Neutrophil (primary cell): ENCODE results near the gene RTP3.

Source experiments
- H3K27ac ChIP-seq: fragments of 200-600 bp; sonication (generic); 2 replicates; pipeline ENCODE4 v1.5.1; 2016; ENCODE audit warnings: mild to moderate bottlenecking, moderate library complexity
- H3K27me3 ChIP-seq: fragments of 200-600 bp; sonication (generic); 2 replicates; pipeline ENCODE4 v1.6.0; 2016; ENCODE audit warnings: mild to moderate bottlenecking
- H3K36me3 ChIP-seq: fragments of 200-600 bp; sonication (generic); 2 replicates; pipeline ENCODE4 v1.5.1; 2017
- H3K4me1 ChIP-seq, 2 experiments: fragments of 200-600 bp in 1 of 2; sonication (generic) in 1 of 2; 1 replicate in 1 of 2; 2 replicates in 1 of 2; pipeline versions ENCODE4 v1.5.1 to v1.6.1; 2013 to 2016; ENCODE audit warnings: low read depth in 1 of 2, low read length in 1 of 2, mild to moderate bottlenecking in 1 of 2, moderate library complexity in 1 of 2; ENCODE audit not compliant: control insufficient read depth in 1 of 2, insufficient read depth in 1 of 2
- H3K4me3 ChIP-seq, 2 experiments: fragments of 200-600 bp in 1 of 2; sonication (generic) in 1 of 2; 1 replicate in 1 of 2; 2 replicates in 1 of 2; pipeline ENCODE4 v1.5.1; 2013 to 2016; ENCODE audit warnings: low read depth in 1 of 2, low read length in 1 of 2, mild to moderate bottlenecking in 1 of 2, moderate library complexity in 1 of 2
- H3K9me3 ChIP-seq: fragments of 200-600 bp; sonication (generic); 2 replicates; pipeline ENCODE4 v1.5.1; 2016
- CTCF ChIP-seq: fragments of 200-600 bp; sonication (generic); IDR thresholded peaks from 2 replicates; pipeline ENCODE4 v1.5.1; 2016; ENCODE audit warnings: antibody characterized with exemption

RTP3 gene

GRCh38 chr3:46509661-46510187 lies 11.9 kb downstream of the RTP3 start:
- no peak for TF ChIP-seq CTCF
- Histone ChIP-seq H3K9me3 (no peaks in the 10 kb centered on the region), H3K4me1 (no peaks in the 10 kb centered on the region), H3K4me3 (no peak overlapping the region), H3K27ac (no peak overlapping the region), H3K36me3 (no peaks in the 10 kb centered on the region), H3K27me3 (peaks cover 4% of the 10 kb centered on the region)

GRCh38 chr3:46512191-46512749 lies 14.5 kb downstream of the RTP3 start:
- no peaks in the 10 kb centered on the region for H3K36me3 ChIP-seq
- H3K4me3 ChIP-seq, result no peak overlapping the region
- no peak overlapping the region for H3K27ac ChIP-seq
- TF ChIP-seq CTCF, result no peak
- no peaks in the 10 kb centered on the region for H3K27me3 ChIP-seq
- no peaks in the 10 kb centered on the region for H3K9me3 ChIP-seq
- H3K4me1 ChIP-seq, result no peaks in the 10 kb centered on the region

- Histone ChIP-seq H3K4me1 (no peaks in the 10 kb centered on the region), H3K36me3 (no peaks in the 10 kb centered on the region), H3K4me3 (no peak overlapping the region), H3K27ac (no peak overlapping the region), H3K27me3 (no peaks in the 10 kb centered on the region), H3K9me3 (no peaks in the 10 kb centered on the region)
- TF ChIP-seq CTCF, result no peak
These were observed 18.7 kb downstream of the RTP3 start for GRCh38 chr3:46516521-46516920.

- Histone ChIP-seq H3K27ac (no peak overlapping the region), H3K4me1 (no peaks in the 10 kb centered on the region), H3K9me3 (no peaks in the 10 kb centered on the region), H3K27me3 (no peaks in the 10 kb centered on the region), H3K36me3 (no peaks in the 10 kb centered on the region), H3K4me3 (no peak overlapping the region)
- no peak for TF ChIP-seq CTCF
These were observed 19.4 kb downstream of the RTP3 start for GRCh38 chr3:46517016-46517783.

GRCh38 chr3:46517784-46518181 lies 20.0 kb downstream of the RTP3 start:
- Histone ChIP-seq H3K9me3 (no peaks in the 10 kb centered on the region), H3K4me3 (no peak overlapping the region), H3K27me3 (no peaks in the 10 kb centered on the region), H3K36me3 (no peaks in the 10 kb centered on the region), H3K27ac (no peak overlapping the region), H3K4me1 (no peaks in the 10 kb centered on the region)
- TF ChIP-seq CTCF, result no peak
